Measurements from ENCODE around the gene TYROBP.

- TF ChIP-seq CHD2 (IDR thresholded peaks at IDR 0.05; ENCODE audit: low read length, partially characterized antibody) (no peak), CTCF (IDR thresholded peaks at IDR 0.05) (no peak), RCOR1 (IDR thresholded peaks at IDR 0.05; ENCODE audit: low read depth, low read length) (no peak), BHLHE40 (IDR thresholded peaks at IDR 0.05; ENCODE audit: low read depth, low read length) (no peak), POLR2A (IDR thresholded peaks at IDR 0.05; ENCODE audit: low read length) (no peak), HOXA7 (CRISPR knock-in tag; IDR thresholded peaks at IDR 0.05) (no peak), REST (IDR thresholded peaks at IDR 0.05) (no peak), USF2 (IDR thresholded peaks at IDR 0.05) (no peak), POLR2AphosphoS2 (conservative IDR thresholded peaks at IDR 0.05; ENCODE audit: low read length) (no peak)
Observed at GRCh38 chr19:35944556-35944955, 36.5 kb upstream of the TYROBP start.
